Measurements from ENCODE around the gene EIF4B. TPM values are rescaled to one million over a fixed set of nuclear protein-coding genes. Genes with fewer than 3 reads are reported as not detected.

Gene EIF4B
- total and polyA plus RNA-seq, 2 of the 13 experiments (the other 11 are each of a cell fraction or from before 2014, with no cell fraction given) = 416 to 548 TPM

GRCh38 chr12:52980650-52981423 is 25.4 kb upstream of the EIF4B start (continued):
- TF ChIP-seq ZNF646 (CRISPR knock-in tag; IDR thresholded peaks at IDR 0.05) = 0 out of 2 replicates have a peak, but pooled peaks have one; percentile 26
- TF ChIP-seq MEF2D (CRISPR knock-in tag; IDR thresholded peaks at IDR 0.05) = no peak; the same call in 1 of the 2 replicates
- TF ChIP-seq ZGPAT (CRISPR knock-in tag; IDR thresholded peaks at IDR 0.05) = peak; percentile 72; the same call in 1 of the 2 replicates
- peak; percentile 32; the same call in 1 of the 2 replicates for TF ChIP-seq ATF7-NPFF (CRISPR knock-in tag; IDR thresholded peaks at IDR 0.05; ENCODE audit: low read depth)
- TF ChIP-seq ZNF781 (CRISPR knock-in tag; IDR thresholded peaks at IDR 0.05; ENCODE audit: borderline replicate concordance, not compliant biosample characterization) = no peak
- no peak for TF ChIP-seq ZFP37 (CRISPR knock-in tag; IDR thresholded peaks at IDR 0.05; ENCODE audit: borderline replicate concordance)
- TF ChIP-seq ZNF7 (CRISPR knock-in tag; IDR thresholded peaks at IDR 0.05) = no peak
- no peak for TF ChIP-seq SMAD9 (CRISPR knock-in tag; IDR thresholded peaks at IDR 0.05)
- TF ChIP-seq GATAD1 (CRISPR knock-in tag; IDR thresholded peaks at IDR 0.05) = peak; percentile 65
- TF ChIP-seq FOXK1 (CRISPR knock-in tag; IDR thresholded peaks at IDR 0.05; ENCODE audit: borderline replicate concordance, low read depth) = no peak
- no peak for TF ChIP-seq THAP9 (CRISPR knock-in tag; IDR thresholded peaks at IDR 0.05; ENCODE audit: borderline replicate concordance)
- no peak for TF ChIP-seq ZNF564 (CRISPR knock-in tag; IDR thresholded peaks at IDR 0.05)
- peak; percentile 92 to 94 for TF ChIP-seq HMGXB4 (CRISPR knock-in tag; IDR thresholded peaks at IDR 0.05; ENCODE audit: borderline replicate concordance in 1 of 2, low read depth in 1 of 2)
- TF ChIP-seq ARNT (IDR thresholded peaks at IDR 0.05) = no peak
- no peak; the same call in 1 of the 2 replicates for TF ChIP-seq CREM (IDR thresholded peaks at IDR 0.05)
- TF ChIP-seq CREM (CRISPR knock-in tag; IDR thresholded peaks at IDR 0.05) = no peak
